IMR-90 (cell line): ENCODE results near the gene LATS1. TPM values are rescaled to one million over a fixed set of nuclear protein-coding genes. Genes with fewer than 3 reads are reported as not detected.

Source experiments
- ATAC-seq: fragments of 200-7000 bp; cut with Tn5 transposase; 2 replicates; pipeline ENCODE4 v1.9.1; 2020; ENCODE audit warnings: low read depth, mild to moderate bottlenecking, moderate library complexity
- BruUV-seq: library from RNA; stranded (reverse); fragments of 400-500 nt; replicated peaks from 2 replicates; lab custom pipeline; 2021; lab: Mats Ljungman, UMichigan
- CTCF ChIA-PET: fragments of 300-600 bp; formaldehyde crosslinking; extraction: SDS; loops from one replicate; lab custom pipeline; 2021; ENCODE audit warnings: antibody characterized with exemption; lab: Yijun Ruan, JAX
- POLR2A ChIA-PET: fragments of 300-600 bp; sonication (Branson Sonifier 250); formaldehyde crosslinking; loops from one replicate; lab custom pipeline; 2022; ENCODE audit warnings: antibody characterized with exemption; ENCODE audit not compliant: unreplicated experiment; lab: Charles Lee
- DNase-seq: peaks from one replicate; pipeline ENCODE4 v3.0.0; 2013
- H2AFZ ChIP-seq: replicated peaks from 2 replicates; pipeline ENCODE3; 2013; ENCODE audit warnings: low read length, mild to moderate bottlenecking; ENCODE audit not compliant: poor library complexity
- H2AK5ac ChIP-seq: 2 replicates; pipeline ENCODE4 v1.6.1; 2013; ENCODE audit warnings: low read depth, low read length, inconsistent platforms
- H2AK9ac ChIP-seq: replicated peaks from 2 replicates; pipeline ENCODE3; 2013; ENCODE audit warnings: mild to moderate bottlenecking, low read depth, low read length, moderate library complexity; ENCODE audit not compliant: poor library complexity
- H2BK120ac ChIP-seq: 2 replicates; pipeline ENCODE4 v1.6.1; 2013; ENCODE audit warnings: low read depth, low read length, inconsistent platforms
- H2BK15ac ChIP-seq: 3 replicates; pipeline ENCODE4 v1.6.1; 2013; ENCODE audit warnings: low read depth, low read length, inconsistent platforms
- H2BK20ac ChIP-seq: 2 replicates; pipeline ENCODE4 v1.6.1; 2013; ENCODE audit warnings: low read depth, mild to moderate bottlenecking, inconsistent platforms, low read length, moderate library complexity
- H2BK5ac ChIP-seq: 2 replicates; pipeline ENCODE4 v1.6.1; 2013; ENCODE audit warnings: mild to moderate bottlenecking, low read depth, low read length, inconsistent platforms; ENCODE audit not compliant: poor library complexity, severe bottlenecking
- H3K14ac ChIP-seq: replicated peaks from 2 replicates; pipeline ENCODE4 v1.6.1; 2013; ENCODE audit warnings: low read depth, low read length, inconsistent platforms
- H3K18ac ChIP-seq: 2 replicates; pipeline ENCODE4 v1.6.1; 2013; ENCODE audit warnings: low read depth, low read length, control low read depth
- H3K23ac ChIP-seq: 2 replicates; pipeline ENCODE4 v1.6.1; 2013; ENCODE audit warnings: low read depth, low read length, inconsistent platforms
- H3K27ac ChIP-seq: 2 replicates; pipeline ENCODE4 v1.5.1; 2013; ENCODE audit warnings: mild to moderate bottlenecking, control low read depth, low read length; ENCODE audit not compliant: insufficient read depth
- H3K27me3 ChIP-seq: 2 replicates; pipeline ENCODE4 v1.6.1; 2013; ENCODE audit warnings: low read length; ENCODE audit not compliant: control insufficient read depth, insufficient read depth
- H3K36me3 ChIP-seq: 2 replicates; pipeline ENCODE4 v1.6.1; 2013; ENCODE audit warnings: low read length, mixed read lengths; ENCODE audit not compliant: control insufficient read depth, insufficient read depth
- H3K4ac ChIP-seq: 2 replicates; pipeline ENCODE4 v1.6.1; 2013; ENCODE audit warnings: low read depth, low read length, inconsistent platforms
- H3K4me1 ChIP-seq: 2 replicates; pipeline ENCODE4 v1.6.1; 2013; ENCODE audit warnings: low read length, mixed read lengths; ENCODE audit not compliant: control insufficient read depth, insufficient read depth
- H3K4me2 ChIP-seq: 2 replicates; pipeline ENCODE4 v1.6.1; 2013; ENCODE audit warnings: low read depth, mild to moderate bottlenecking, control low read depth, low read length, moderate library complexity
- H3K4me3 ChIP-seq: 2 replicates; pipeline ENCODE4 v1.5.1; 2013; ENCODE audit warnings: low read depth, mild to moderate bottlenecking, control low read depth, low read length, moderate library complexity; ENCODE audit not compliant: insufficient read depth
- H3K56ac ChIP-seq: 2 replicates; pipeline ENCODE4 v1.6.1; 2013; ENCODE audit warnings: low read length, inconsistent platforms; ENCODE audit not compliant: insufficient read depth; ENCODE audit errors: extremely low read depth
- H3K79me1 ChIP-seq, 2 experiments: 2 replicates each; pipeline ENCODE4 v1.6.1; 2013; ENCODE audit warnings: low read length in 2 of 2, inconsistent platforms in 1 of 2, low read depth in 1 of 2
- H3K9ac ChIP-seq: 2 replicates; pipeline ENCODE4 v1.6.1; 2013; ENCODE audit warnings: low read depth, low read length, control low read depth
- H3K9me1 ChIP-seq: 2 replicates; pipeline ENCODE4 v1.6.1; 2013; ENCODE audit warnings: low read length, inconsistent platforms; ENCODE audit not compliant: insufficient read depth
- H3K9me3 ChIP-seq: 2 replicates; pipeline ENCODE4 v1.6.1; 2013; ENCODE audit warnings: low read length; ENCODE audit not compliant: control insufficient read depth, insufficient read depth
- H4K20me1 ChIP-seq: 2 replicates; pipeline ENCODE4 v1.6.1; 2013; ENCODE audit warnings: low read length, inconsistent platforms; ENCODE audit not compliant: insufficient read depth
- H4K5ac ChIP-seq: 2 replicates; pipeline ENCODE4 v1.6.1; 2013; ENCODE audit warnings: mild to moderate bottlenecking, low read depth, low read length, control low read depth
- H4K8ac ChIP-seq, 2 experiments: 2 replicates each; pipeline ENCODE4 v1.6.1; 2013; ENCODE audit warnings: low read depth in 2 of 2, low read length in 2 of 2, control low read depth in 1 of 2, inconsistent platforms in 1 of 2
- H4K91ac ChIP-seq: 2 replicates; pipeline ENCODE4 v1.6.1; 2013; ENCODE audit warnings: low read depth, low read length, inconsistent platforms; ENCODE audit not compliant: insufficient read depth
- BHLHE40 ChIP-seq: fragments of 150-350 bp; IDR thresholded peaks from 2 replicates; pipeline ENCODE4 v1.6.1; 2016; ENCODE audit warnings: mild to moderate bottlenecking, low read depth, low read length
- CEBPB ChIP-seq: IDR thresholded peaks from 2 replicates; pipeline ENCODE4 v1.6.1; 2012; ENCODE audit warnings: low read depth, low read length, improper control_type of control experiment
- CHD1 ChIP-seq: IDR thresholded peaks from 2 replicates; pipeline ENCODE4 v1.6.1; 2012; ENCODE audit warnings: low read depth, low read length, improper control_type of control experiment
- FOS ChIP-seq: fragments of 150-350 bp; IDR thresholded peaks from 2 replicates; pipeline ENCODE4 v1.6.1; 2016; ENCODE audit warnings: low read depth, low read length
- MAFK ChIP-seq: IDR thresholded peaks from 2 replicates; pipeline ENCODE4 v1.6.1; 2012; ENCODE audit warnings: low read depth, low read length, improper control_type of control experiment
- MAZ ChIP-seq: IDR thresholded peaks from 2 replicates; pipeline ENCODE4 v1.6.1; 2012; ENCODE audit warnings: low read depth, mild to moderate bottlenecking, low read length, improper control_type of control experiment, moderate library complexity, borderline replicate concordance
- MXI1 ChIP-seq: IDR thresholded peaks from 2 replicates; pipeline ENCODE4 v1.6.1; 2012; ENCODE audit warnings: low read depth, mild to moderate bottlenecking, low read length, moderate library complexity, borderline replicate concordance
- NFE2L2 ChIP-seq: fragments of 150-350 bp; IDR thresholded peaks from 2 replicates; pipeline ENCODE4 v1.6.1; 2016; ENCODE audit warnings: low read depth, mild to moderate bottlenecking, low read length
- POLR2A ChIP-seq: IDR thresholded peaks from 2 replicates; pipeline ENCODE4 v1.6.1; 2012; ENCODE audit warnings: mild to moderate bottlenecking, low read depth, low read length
- RAD21 ChIP-seq: IDR thresholded peaks from 2 replicates; pipeline ENCODE4 v1.6.1; 2012; ENCODE audit warnings: low read length, improper control_type of control experiment
- RCOR1 ChIP-seq: IDR thresholded peaks from 2 replicates; pipeline ENCODE4 v1.6.1; 2012; ENCODE audit warnings: mild to moderate bottlenecking, low read length, improper control_type of control experiment; ENCODE audit not compliant: insufficient replicate concordance
- RFX5 ChIP-seq: IDR thresholded peaks from 2 replicates; pipeline ENCODE4 v1.8.0; 2012; ENCODE audit warnings: low read depth, mild to moderate bottlenecking, low read length, moderate library complexity
- SMC3 ChIP-seq: fragments of 150-350 bp; IDR thresholded peaks from 2 replicates; pipeline ENCODE4 v1.6.1; 2016; ENCODE audit warnings: low read depth, mild to moderate bottlenecking, antibody characterized with exemption, low read length, moderate library complexity
- dilution Hi-C: fragments of 300-500 bp; cut with HindIII; formaldehyde crosslinking; loops from one replicate; pipeline ENCODE4 v1.14.3; 2018; ENCODE audit warnings: low sequenced_read_pairs; ENCODE audit not compliant: unreplicated experiment
- in situ Hi-C: fragments of 300-500 bp; cut with MboI; formaldehyde crosslinking; loops from 3 replicates; pipeline ENCODE4 v1.14.3; 2019; ENCODE audit warnings: low sequenced_read_pairs, inconsistent platforms, mixed read lengths
- intact Hi-C: fragments of 100-400 bp; cut with micrococcal nuclease; formaldehyde crosslinking; loops from 2 replicates; pipeline ENCODE4 v1.10.0; 2022
- polyA plus RNA-seq, 3 experiments: library from polyadenylated mRNA; depleted of rRNA; stranded (reverse); fragments of >200 nt; gene quantifications; 2 replicates each; pipeline ENCODE4 v1.2.3, GENCODE V29; 2012; ENCODE audit warnings: low replicate concordance in 1 of 3
- total RNA-seq: library from RNA; depleted of rRNA; stranded (reverse); fragments of >200 nt; gene quantifications from 2 replicates; pipeline ENCODE4 v1.2.3, GENCODE V29; 2012
- TF ChIP-seq, protein P1 (sequence below): conservative IDR thresholded peaks from 2 replicates; pipeline ENCODE4 v1.5.1; 2012; ENCODE audit warnings: mild to moderate bottlenecking, low read depth, low read length, improper control_type of control experiment
- TF ChIP-seq, protein P2 (sequence below): fragments of 150-350 bp; IDR thresholded peaks from 2 replicates; pipeline ENCODE4 v1.6.1; 2016; ENCODE audit warnings: low read depth, mild to moderate bottlenecking, low read length, moderate library complexity, borderline replicate concordance
- TF ChIP-seq, protein P3 (sequence below): fragments of 150-350 bp; IDR thresholded peaks from 2 replicates; pipeline ENCODE4 v1.6.1; 2017; ENCODE audit warnings: mild to moderate bottlenecking, antibody characterized with exemption, low read length, low read depth

LATS1 gene
- total and polyA plus RNA-seq, 2 of the 4 experiments (the other 2 are of a cell fraction), result 7.9 to 20.1 TPM

DNA sequence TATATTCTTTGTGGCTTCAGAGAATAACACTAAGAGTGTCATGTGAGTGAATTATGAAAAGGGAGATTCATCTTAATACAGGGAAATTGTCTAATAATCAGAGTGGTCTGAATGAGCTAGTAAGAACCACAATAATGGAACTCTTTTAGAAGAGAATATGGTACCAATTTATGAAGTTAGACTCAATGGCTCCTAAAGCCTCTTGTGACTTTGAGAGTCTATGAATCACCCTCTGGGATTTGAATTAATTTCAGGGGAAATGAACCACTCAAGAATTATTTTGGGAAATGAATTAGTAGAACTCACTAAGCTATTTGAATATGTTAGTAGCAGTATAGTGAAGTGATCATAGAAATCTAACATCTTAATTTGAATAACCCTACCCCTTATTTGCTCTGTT is 46.0 kb upstream of the LATS1 start:
- H4K91ac ChIP-seq, result no peak overlapping the region
- 0 out of 2 replicates have a peak, but pooled peaks cover 3% of the 10 kb centered on the region for H3K9me3 ChIP-seq
- peaks cover 4% of the 10 kb centered on the region; the same call in 1 of the 2 replicates for H3K36me3 ChIP-seq
- no peak overlapping the region for H3K27ac ChIP-seq
- no peak overlapping the region for H3K23ac ChIP-seq
- H2AK5ac ChIP-seq, result no peak overlapping the region
- H2BK120ac ChIP-seq, result no peak overlapping the region
- in situ Hi-C loops (no loop called here), intact Hi-C loops (no loop called here), dilution Hi-C loops (no loop called here)
- no peak overlapping the region for H3K4me3 ChIP-seq
- no peak overlapping the region for H3K4ac ChIP-seq
- H2AFZ ChIP-seq, result no peak overlapping the region
- no peak overlapping the region for H3K14ac ChIP-seq
- no peak overlapping the region for H2BK5ac ChIP-seq
- H3K79me1 ChIP-seq, result peaks cover 17 to 31% of the 10 kb centered on the region in 2 experiments
- H3K9me1 ChIP-seq, result no peaks in the 10 kb centered on the region
- no peak overlapping the region for H2BK15ac ChIP-seq
- ChIA-PET POLR2A (no interaction called here), CTCF (no interaction called here)
- no peak overlapping the region for H4K8ac ChIP-seq
- no peak overlapping the region for H3K56ac ChIP-seq
- H3K4me2 ChIP-seq, result no peak overlapping the region
- no peak overlapping the region for H2BK20ac ChIP-seq
- no peak overlapping the region for H3K18ac ChIP-seq
- TF ChIP-seq RFX5 (no peak), POLR2A (no peak), FOS (no peak), CHD1 (no peak), CEBPB (no peak), MAFK (no peak), BHLHE40 (no peak), NFE2L2 (no peak), SMC3 (no peak), RCOR1 (no peak), RAD21 (no peak), MAZ (no peak), MXI1 (no peak)
- TF ChIP-seq, protein P1, sequence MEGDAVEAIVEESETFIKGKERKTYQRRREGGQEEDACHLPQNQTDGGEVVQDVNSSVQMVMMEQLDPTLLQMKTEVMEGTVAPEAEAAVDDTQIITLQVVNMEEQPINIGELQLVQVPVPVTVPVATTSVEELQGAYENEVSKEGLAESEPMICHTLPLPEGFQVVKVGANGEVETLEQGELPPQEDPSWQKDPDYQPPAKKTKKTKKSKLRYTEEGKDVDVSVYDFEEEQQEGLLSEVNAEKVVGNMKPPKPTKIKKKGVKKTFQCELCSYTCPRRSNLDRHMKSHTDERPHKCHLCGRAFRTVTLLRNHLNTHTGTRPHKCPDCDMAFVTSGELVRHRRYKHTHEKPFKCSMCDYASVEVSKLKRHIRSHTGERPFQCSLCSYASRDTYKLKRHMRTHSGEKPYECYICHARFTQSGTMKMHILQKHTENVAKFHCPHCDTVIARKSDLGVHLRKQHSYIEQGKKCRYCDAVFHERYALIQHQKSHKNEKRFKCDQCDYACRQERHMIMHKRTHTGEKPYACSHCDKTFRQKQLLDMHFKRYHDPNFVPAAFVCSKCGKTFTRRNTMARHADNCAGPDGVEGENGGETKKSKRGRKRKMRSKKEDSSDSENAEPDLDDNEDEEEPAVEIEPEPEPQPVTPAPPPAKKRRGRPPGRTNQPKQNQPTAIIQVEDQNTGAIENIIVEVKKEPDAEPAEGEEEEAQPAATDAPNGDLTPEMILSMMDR, result no peak
- TF ChIP-seq, protein P2, sequence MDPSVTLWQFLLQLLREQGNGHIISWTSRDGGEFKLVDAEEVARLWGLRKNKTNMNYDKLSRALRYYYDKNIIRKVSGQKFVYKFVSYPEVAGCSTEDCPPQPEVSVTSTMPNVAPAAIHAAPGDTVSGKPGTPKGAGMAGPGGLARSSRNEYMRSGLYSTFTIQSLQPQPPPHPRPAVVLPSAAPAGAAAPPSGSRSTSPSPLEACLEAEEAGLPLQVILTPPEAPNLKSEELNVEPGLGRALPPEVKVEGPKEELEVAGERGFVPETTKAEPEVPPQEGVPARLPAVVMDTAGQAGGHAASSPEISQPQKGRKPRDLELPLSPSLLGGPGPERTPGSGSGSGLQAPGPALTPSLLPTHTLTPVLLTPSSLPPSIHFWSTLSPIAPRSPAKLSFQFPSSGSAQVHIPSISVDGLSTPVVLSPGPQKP, result no peak
- TF ChIP-seq, protein P3, sequence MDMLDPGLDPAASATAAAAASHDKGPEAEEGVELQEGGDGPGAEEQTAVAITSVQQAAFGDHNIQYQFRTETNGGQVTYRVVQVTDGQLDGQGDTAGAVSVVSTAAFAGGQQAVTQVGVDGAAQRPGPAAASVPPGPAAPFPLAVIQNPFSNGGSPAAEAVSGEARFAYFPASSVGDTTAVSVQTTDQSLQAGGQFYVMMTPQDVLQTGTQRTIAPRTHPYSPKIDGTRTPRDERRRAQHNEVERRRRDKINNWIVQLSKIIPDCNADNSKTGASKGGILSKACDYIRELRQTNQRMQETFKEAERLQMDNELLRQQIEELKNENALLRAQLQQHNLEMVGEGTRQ, result no peak
- BruUV-seq, result no TSS peak
- ATAC-seq (no peak), DNase-seq (no peak)
- H3K4me1 ChIP-seq, result no peaks in the 10 kb centered on the region
- H3K9ac ChIP-seq, result no peak overlapping the region
- no peak overlapping the region for H4K5ac ChIP-seq
- no peak overlapping the region for H2AK9ac ChIP-seq
- H4K20me1 ChIP-seq, result no peaks in the 10 kb centered on the region
- no peaks in the 10 kb centered on the region for H3K27me3 ChIP-seq
